Cardiac fibroblast (primary cell): ENCODE results near the gene KRT32.
A peak's percentile ranks its signal among the peaks of the same experiment; 100 is the strongest.

Source experiments
- DNase-seq, 2 donors: peaks; one replicate each; pipeline versions ENCODE4 v3.0.0 to v3.0.0-alpha.2; 2010; ENCODE audit warnings: low read depth in 2 of 2
- H3K4me3 ChIP-seq, 2 donors: replicated peaks in 1 of 2; 1 replicate in 1 of 2; 2 replicates in 1 of 2; pipeline ENCODE4 v1.5.1; 2011; ENCODE audit warnings: low read depth in 2 of 2, low read length in 2 of 2, mild to moderate bottlenecking in 2 of 2, moderate library complexity in 1 of 2
- TF ChIP-seq, protein P1 (sequence below): IDR thresholded peaks from one replicate; pipeline ENCODE4 v1.5.1; 2011; ENCODE audit warnings: low read depth, mild to moderate bottlenecking, low read length, inconsistent platforms

The KRT32 gene

GRCh38 chr17:41511116-41511515, 43.9 kb upstream of the KRT32 start:
- H3K4me3 ChIP-seq: no peak overlapping the region
- no peak for DNase-seq
- TF ChIP-seq, protein P1, sequence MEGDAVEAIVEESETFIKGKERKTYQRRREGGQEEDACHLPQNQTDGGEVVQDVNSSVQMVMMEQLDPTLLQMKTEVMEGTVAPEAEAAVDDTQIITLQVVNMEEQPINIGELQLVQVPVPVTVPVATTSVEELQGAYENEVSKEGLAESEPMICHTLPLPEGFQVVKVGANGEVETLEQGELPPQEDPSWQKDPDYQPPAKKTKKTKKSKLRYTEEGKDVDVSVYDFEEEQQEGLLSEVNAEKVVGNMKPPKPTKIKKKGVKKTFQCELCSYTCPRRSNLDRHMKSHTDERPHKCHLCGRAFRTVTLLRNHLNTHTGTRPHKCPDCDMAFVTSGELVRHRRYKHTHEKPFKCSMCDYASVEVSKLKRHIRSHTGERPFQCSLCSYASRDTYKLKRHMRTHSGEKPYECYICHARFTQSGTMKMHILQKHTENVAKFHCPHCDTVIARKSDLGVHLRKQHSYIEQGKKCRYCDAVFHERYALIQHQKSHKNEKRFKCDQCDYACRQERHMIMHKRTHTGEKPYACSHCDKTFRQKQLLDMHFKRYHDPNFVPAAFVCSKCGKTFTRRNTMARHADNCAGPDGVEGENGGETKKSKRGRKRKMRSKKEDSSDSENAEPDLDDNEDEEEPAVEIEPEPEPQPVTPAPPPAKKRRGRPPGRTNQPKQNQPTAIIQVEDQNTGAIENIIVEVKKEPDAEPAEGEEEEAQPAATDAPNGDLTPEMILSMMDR: no peak

DNA sequence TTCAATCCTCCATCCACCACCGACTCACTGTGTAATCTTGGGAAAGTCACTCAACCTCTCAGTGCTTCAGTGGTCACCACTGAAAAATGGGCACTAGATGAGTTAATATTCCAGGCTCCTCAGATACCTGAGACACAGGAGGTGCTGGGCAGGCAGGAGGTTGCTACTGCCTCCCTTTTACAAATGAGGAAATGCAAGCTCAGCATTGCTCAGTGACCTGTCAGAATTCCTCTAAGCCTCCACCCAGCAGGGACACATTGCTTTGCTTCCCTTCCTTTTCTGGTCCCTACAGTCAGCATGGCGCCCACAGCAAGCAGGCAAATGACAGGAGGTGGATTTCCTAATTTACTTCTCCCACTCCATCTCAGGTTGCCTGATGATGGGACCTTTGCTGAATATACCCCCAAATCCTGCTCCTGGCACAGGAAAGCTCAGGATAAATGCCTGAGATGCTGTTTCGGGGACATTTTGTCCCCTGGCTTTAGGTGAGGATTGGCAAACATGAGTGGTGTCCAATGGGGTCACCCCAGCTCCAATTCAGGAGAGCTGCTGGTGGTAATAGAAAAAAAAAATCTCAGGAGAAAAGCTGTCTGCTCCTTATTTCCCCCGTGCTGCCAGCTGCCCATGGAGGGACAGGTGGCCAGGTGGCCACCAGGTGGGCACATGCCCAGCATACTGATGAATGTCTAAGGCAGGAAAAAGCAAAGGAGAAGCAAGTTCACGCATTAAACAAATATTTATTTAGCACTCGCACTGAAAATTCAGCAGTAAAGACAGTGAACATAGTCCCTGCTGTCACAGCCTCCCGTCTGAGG, 43.3 kb upstream of the KRT32 start:
- TF ChIP-seq, protein P1: no peak
- no peak for DNase-seq
- H3K4me3 ChIP-seq: no peak overlapping the region

- no peak overlapping the region for H3K4me3 ChIP-seq
- TF ChIP-seq, protein P1: no peak
- peak in 1 of 2 donors; percentile 25 for DNase-seq
These were observed 40.2 kb upstream of the KRT32 start for GRCh38 chr17:41507315-41507880.

DNA sequence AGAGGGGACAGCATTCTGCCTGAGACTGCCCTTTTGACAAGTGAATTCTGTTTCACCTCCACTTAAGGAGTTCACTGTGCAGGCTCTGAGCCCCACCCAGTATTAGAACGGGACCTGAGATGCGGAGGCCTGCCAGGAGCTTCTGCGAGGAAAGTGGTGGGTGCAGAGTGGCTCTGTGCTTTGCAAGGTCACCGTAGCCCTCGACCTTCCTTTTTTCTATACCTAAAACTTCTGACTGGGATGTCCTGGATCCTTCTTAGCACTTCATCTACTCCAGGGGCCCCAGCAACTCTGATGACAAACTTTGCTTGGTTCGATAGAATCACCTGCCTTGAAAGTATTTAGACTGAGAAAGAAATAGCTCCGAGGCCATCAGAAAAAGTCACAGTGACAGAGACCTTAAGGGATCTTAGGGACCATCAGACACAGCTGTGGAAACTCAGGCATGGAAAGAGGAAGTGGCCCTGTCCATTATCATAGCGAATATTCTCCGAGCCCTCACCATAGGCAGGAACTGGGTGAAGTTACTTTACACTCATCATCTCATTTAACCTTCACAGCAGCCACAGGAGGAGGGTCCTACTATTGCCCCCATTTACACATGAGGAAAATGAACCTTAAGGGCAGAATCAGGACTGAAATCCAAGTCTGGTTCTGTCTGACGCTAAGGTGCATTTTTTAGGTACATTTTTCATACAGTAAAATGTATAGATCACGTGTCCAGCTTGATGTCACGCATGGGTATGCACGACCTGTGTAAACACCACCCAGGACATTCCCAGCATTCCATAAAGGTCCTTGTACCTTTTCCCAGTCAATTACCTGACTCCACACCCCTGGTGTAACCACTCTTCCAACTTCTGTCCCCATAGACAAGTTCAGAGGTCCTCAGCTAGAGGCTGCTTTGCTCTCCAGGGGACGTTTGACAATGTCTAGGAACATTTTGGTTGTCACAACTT, 38.9 kb upstream of the KRT32 start:
- TF ChIP-seq, protein P1: no peak
- DNase-seq: no peak
- no peak overlapping the region for H3K4me3 ChIP-seq

DNA sequence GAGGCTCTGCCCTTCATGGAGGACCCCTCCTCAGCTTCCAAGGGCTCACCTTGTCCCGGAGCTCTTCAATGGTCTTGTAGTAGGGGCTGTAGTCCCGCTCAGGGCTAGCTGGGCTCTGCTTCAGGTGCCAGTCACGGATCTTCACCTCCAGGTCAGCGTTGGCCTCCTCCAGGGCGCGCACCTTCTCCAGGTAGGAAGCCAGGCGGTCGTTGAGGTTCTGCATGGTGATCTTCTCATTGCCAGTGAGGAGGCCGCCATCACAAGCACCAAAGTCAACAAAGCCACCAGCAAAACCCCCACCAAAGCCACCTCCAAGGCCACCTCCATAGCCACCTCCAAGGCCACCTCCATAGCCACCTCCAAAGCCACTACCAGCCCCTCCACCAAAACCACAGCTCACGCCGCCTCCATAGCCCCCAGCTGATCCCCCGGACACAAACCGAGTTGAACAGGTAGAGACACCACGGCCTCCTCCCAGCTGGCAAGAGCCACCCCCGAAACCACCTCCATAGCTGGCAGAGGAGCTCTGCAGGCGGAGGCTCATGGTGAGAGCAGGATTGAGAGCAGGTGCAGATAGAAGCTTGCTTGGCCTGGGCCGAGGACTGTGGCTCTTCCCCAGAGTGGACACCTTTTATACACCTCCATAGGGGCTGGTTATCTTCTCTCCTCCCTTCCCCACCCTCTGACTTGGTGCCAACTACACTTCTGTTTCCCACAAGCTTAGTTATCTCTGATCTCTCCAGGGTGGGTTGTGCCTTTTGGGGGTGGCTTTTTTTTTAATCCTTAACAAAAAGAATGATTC, 38.0 kb upstream of the KRT32 start, which contains the start of gene KRT13:
Gene KRT13 (minus strand): TSS at position 606 of the 802 bp plus-strand sequence. CDS start 62 bp downstream, at position 544.
- H3K4me3 ChIP-seq: no peak within 1 kb of the TSS
- TF ChIP-seq, protein P1: no peak
- DNase-seq: no peak
